GM23338 (cell line): ENCODE data around the gene CEACAM3. TPM values are rescaled to one million over a fixed set of nuclear protein-coding genes. Genes with fewer than 3 reads are reported as not detected.

Experiments
- ATAC-seq: fragments of 200-7000 bp; cut with Tn5 transposase; 3 replicates; pipeline ENCODE4 v1.9.1; 2020
- DNase-seq: peaks from one replicate; pipeline ENCODE4 v3.0.0-alpha.2; 2015; ENCODE audit warnings: low spot score
- H2AFZ ChIP-seq: fragments of 200-600 bp; sonication (generic); 2 replicates; pipeline ENCODE4 v1.8.0; 2016; ENCODE audit warnings: antibody characterized with exemption, mild to moderate bottlenecking, moderate library complexity
- H3F3A ChIP-seq: fragments of 200-600 bp; sonication (generic); replicated peaks from 2 replicates; pipeline ENCODE4 v1.8.0; 2017; ENCODE audit warnings: antibody characterized with exemption, mixed run types, low read depth
- H3K27ac ChIP-seq: fragments of 200-600 bp; sonication (generic); 2 replicates; pipeline ENCODE4 v1.6.1; 2016; ENCODE audit warnings: low read depth
- H3K27me3 ChIP-seq: fragments of 200-600 bp; sonication (generic); 2 replicates; pipeline ENCODE4 v1.8.0; 2016; ENCODE audit warnings: mild to moderate bottlenecking, mixed run types, moderate library complexity; ENCODE audit not compliant: insufficient read depth
- H3K36me3 ChIP-seq: fragments of 200-600 bp; sonication (generic); 2 replicates; pipeline ENCODE4 v1.8.0; 2016; ENCODE audit warnings: mild to moderate bottlenecking; ENCODE audit not compliant: insufficient read depth
- H3K4me1 ChIP-seq: fragments of 200-600 bp; sonication (generic); 2 replicates; pipeline ENCODE4 v1.8.0; 2016; ENCODE audit warnings: mild to moderate bottlenecking, moderate library complexity; ENCODE audit not compliant: insufficient read depth
- H3K4me2 ChIP-seq: fragments of 200-600 bp; sonication (generic); 2 replicates; pipeline ENCODE4 v1.7.1; 2017; ENCODE audit warnings: mixed run types
- H3K4me3 ChIP-seq: fragments of 200-600 bp; sonication (generic); 2 replicates; pipeline ENCODE4 v1.6.1; 2016; ENCODE audit warnings: mixed run types
- H3K79me2 ChIP-seq: fragments of 200-600 bp; sonication (generic); replicated peaks from 2 replicates; pipeline ENCODE4 v1.8.0; 2017; ENCODE audit warnings: mild to moderate bottlenecking; ENCODE audit not compliant: insufficient read depth
- H3K9me2 ChIP-seq: fragments of 200-600 bp; sonication (generic); 2 replicates; pipeline ENCODE4 v1.8.0; 2017; ENCODE audit not compliant: insufficient read depth
- H4K20me1 ChIP-seq: fragments of 200-600 bp; sonication (generic); replicated peaks from 2 replicates; pipeline ENCODE4 v1.8.0; 2017; ENCODE audit warnings: mild to moderate bottlenecking; ENCODE audit not compliant: insufficient read depth
- H3K27ac Mint-ChIP-seq: 2 replicates; pipeline ENCODE4 v1.8.0; 2020; ENCODE audit warnings: inconsistent platforms, mild to moderate bottlenecking, moderate library complexity, mixed read lengths
- H3K27me3 Mint-ChIP-seq: 3 replicates; pipeline ENCODE4 v1.8.0; 2022; ENCODE audit warnings: low read depth, mild to moderate bottlenecking, moderate library complexity, mixed read lengths, inconsistent platforms; ENCODE audit not compliant: insufficient read depth, poor library complexity
- H3K36me3 Mint-ChIP-seq: 3 replicates; pipeline ENCODE4 v1.8.0; 2021; ENCODE audit warnings: low read depth, mild to moderate bottlenecking, inconsistent platforms, moderate library complexity, mixed read lengths
- H3K4me1 Mint-ChIP-seq: 3 replicates; pipeline ENCODE4 v1.8.0; 2020; ENCODE audit warnings: mild to moderate bottlenecking, inconsistent platforms, mixed read lengths
- H3K4me3 Mint-ChIP-seq: 3 replicates; pipeline ENCODE4 v1.8.0; 2021; ENCODE audit warnings: moderate library complexity, mild to moderate bottlenecking, inconsistent platforms, mixed read lengths
- H3K9me3 Mint-ChIP-seq: 3 replicates; pipeline ENCODE4 v1.8.0; 2020; ENCODE audit warnings: moderate library complexity, mild to moderate bottlenecking, inconsistent platforms, mixed read lengths
- EZH2 ChIP-seq: fragments of 200-600 bp; sonication (generic); IDR thresholded peaks from one replicate; pipeline ENCODE4 v1.8.0; 2017; ENCODE audit warnings: antibody characterized with exemption, mild to moderate bottlenecking, low read depth; ENCODE audit not compliant: unreplicated experiment
- EZH2phosphoT487 ChIP-seq: fragments of 200-600 bp; sonication (generic); IDR thresholded peaks from one replicate; pipeline ENCODE4 v1.8.1; 2018; ENCODE audit warnings: antibody characterized with exemption; ENCODE audit not compliant: unreplicated experiment
- JUNB ChIP-seq: IDR thresholded peaks from one replicate; pipeline ENCODE4 v1.6.1; 2016; ENCODE audit warnings: antibody characterized with exemption; ENCODE audit not compliant: unreplicated experiment
- NANOG ChIP-seq: IDR thresholded peaks from 2 replicates; pipeline ENCODE4 v1.6.1; 2016; ENCODE audit warnings: antibody characterized with exemption, borderline replicate concordance
- STAT1 ChIP-seq: IDR thresholded peaks from one replicate; pipeline ENCODE4 v1.6.1; 2016; ENCODE audit warnings: antibody characterized with exemption; ENCODE audit not compliant: unreplicated experiment
- ZNF331 ChIP-seq: fragments of 250-450 bp; sonication (Bioruptor Pico); IDR thresholded peaks from 2 replicates; pipeline ENCODE4 v1.5.0; 2020; ENCODE audit warnings: low read depth, mild to moderate bottlenecking, moderate library complexity
- polyA plus RNA-seq: library from polyadenylated mRNA; unstranded; fragments of >200 nt; fragmentation: Nextera tagmentation; extraction: Ambion mirVana; gene quantifications from 2 replicates; pipeline ENCODE4 v1.2.1, GENCODE V29; 2016
- total RNA-seq: library from RNA; depleted of rRNA; stranded (reverse); fragments of >200 nt; shearing (Covaris generic); gene quantifications from 2 replicates; pipeline ENCODE4 v1.2.3, GENCODE V29; 2014
- TF ChIP-seq, protein P1 (sequence below), 2 experiments: fragments of 200-600 bp in 1 of 2; sonication (generic) in 1 of 2; conservative IDR thresholded peaks; 2 replicates each; pipeline versions ENCODE4 v1.5.1 to v1.6.1; 2016 to 2017; ENCODE audit warnings: antibody characterized with exemption in 2 of 2, low read depth in 2 of 2, mild to moderate bottlenecking in 2 of 2, moderate library complexity in 1 of 2
- TF ChIP-seq, protein P2 (sequence below): IDR thresholded peaks from one replicate; pipeline ENCODE4 v1.6.1; 2018; ENCODE audit warnings: antibody characterized with exemption; ENCODE audit not compliant: unreplicated experiment
- TF ChIP-seq, protein P3 (sequence below): IDR thresholded peaks from 2 replicates; pipeline ENCODE4 v1.6.1; 2016; ENCODE audit warnings: antibody characterized with exemption

CEACAM3 gene
- total and polyA plus RNA-seq, 2 experiments from 2014 or later: not detected

DNA sequence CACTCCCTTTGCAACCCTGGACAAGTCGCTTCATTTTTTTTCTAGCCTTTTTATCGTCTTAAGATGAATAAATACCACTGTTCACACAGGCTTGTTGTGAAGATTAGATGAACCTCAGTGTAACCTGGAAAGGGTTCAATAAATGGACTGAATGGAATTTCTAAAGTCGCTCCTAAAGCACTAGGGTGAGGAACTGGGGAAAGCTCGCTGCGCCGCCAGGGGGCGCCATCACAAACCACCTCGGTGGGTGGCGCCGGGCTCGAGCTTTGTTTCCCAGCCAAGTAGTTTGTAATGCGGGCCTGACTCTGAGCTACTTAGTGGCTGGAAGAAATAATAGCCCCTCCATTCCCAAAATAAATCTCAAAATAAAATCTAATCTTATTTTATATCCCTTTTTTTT is 43.2 kb upstream of the CEACAM3 start:
- Mint-ChIP-seq H3K9me3 (no peaks in the 10 kb centered on the region), H3K36me3 (no peaks in the 10 kb centered on the region), H3K27me3 (peaks cover 6% of the 10 kb centered on the region), H3K27ac (no peak overlapping the region), H3K4me3 (no peak overlapping the region), H3K4me1 (peaks cover 3% of the 10 kb centered on the region; the same call in 1 of the 3 replicates)
- Histone ChIP-seq H3K27ac (no peak overlapping the region), H4K20me1 (no peaks in the 10 kb centered on the region), H3F3A (no peaks in the 10 kb centered on the region), H3K27me3 (no peaks in the 10 kb centered on the region), H3K9me2 (no peaks in the 10 kb centered on the region), H3K4me1 (no peaks in the 10 kb centered on the region; the same call in 1 of the 2 replicates), H3K4me3 (no peak overlapping the region), H3K36me3 (no peaks in the 10 kb centered on the region), H3K4me2 (no peak overlapping the region), H3K79me2 (no peaks in the 10 kb centered on the region), H2AFZ (no peak overlapping the region)
- DNase-seq (peak; percentile 85), ATAC-seq (peak; percentile 91)
- TF ChIP-seq ZNF331: no peak
- TF ChIP-seq, protein P1, sequence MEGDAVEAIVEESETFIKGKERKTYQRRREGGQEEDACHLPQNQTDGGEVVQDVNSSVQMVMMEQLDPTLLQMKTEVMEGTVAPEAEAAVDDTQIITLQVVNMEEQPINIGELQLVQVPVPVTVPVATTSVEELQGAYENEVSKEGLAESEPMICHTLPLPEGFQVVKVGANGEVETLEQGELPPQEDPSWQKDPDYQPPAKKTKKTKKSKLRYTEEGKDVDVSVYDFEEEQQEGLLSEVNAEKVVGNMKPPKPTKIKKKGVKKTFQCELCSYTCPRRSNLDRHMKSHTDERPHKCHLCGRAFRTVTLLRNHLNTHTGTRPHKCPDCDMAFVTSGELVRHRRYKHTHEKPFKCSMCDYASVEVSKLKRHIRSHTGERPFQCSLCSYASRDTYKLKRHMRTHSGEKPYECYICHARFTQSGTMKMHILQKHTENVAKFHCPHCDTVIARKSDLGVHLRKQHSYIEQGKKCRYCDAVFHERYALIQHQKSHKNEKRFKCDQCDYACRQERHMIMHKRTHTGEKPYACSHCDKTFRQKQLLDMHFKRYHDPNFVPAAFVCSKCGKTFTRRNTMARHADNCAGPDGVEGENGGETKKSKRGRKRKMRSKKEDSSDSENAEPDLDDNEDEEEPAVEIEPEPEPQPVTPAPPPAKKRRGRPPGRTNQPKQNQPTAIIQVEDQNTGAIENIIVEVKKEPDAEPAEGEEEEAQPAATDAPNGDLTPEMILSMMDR (conservative IDR thresholded peaks at IDR 0.05; ENCODE audit: low read depth in 2 of 2): peak; percentile 84 to 93

DNA sequence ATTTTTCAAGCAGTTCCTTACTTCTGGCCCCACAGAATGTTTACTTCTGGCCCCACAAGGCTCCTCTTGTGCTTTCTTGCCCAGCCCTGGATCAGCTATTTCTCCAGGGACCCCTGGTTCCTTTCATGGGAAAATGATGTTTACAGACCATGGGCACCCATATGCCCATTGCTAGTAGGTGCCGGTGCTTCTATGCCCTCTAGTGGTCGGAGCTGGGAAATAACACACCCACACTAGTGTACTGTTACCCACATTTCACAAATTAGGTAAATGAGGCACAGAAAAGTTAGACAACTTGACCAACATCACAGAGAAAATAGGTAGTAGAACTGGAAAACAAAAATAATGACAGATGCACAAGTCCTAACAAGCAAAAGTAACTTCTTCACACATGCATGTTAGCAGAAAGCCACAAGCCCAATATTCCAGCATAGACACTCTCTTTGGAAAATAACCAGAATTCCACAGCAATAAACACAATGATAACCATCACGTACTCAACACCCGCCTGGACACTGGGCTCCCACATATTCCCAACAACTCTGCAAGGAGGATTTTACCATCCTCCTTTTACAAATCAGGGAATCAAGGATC is 42.4 kb upstream of the CEACAM3 start:
- H3K4me1 Mint-ChIP-seq: peaks cover 3% of the 10 kb centered on the region; the same call in 1 of the 3 replicates
- H3K36me3 Mint-ChIP-seq: no peaks in the 10 kb centered on the region
- TF ChIP-seq, protein P1 (conservative IDR thresholded peaks at IDR 0.05; ENCODE audit: low read depth in 2 of 2): peak; percentile 75 to 91
- no peak for TF ChIP-seq JUNB
- TF ChIP-seq, protein P2, sequence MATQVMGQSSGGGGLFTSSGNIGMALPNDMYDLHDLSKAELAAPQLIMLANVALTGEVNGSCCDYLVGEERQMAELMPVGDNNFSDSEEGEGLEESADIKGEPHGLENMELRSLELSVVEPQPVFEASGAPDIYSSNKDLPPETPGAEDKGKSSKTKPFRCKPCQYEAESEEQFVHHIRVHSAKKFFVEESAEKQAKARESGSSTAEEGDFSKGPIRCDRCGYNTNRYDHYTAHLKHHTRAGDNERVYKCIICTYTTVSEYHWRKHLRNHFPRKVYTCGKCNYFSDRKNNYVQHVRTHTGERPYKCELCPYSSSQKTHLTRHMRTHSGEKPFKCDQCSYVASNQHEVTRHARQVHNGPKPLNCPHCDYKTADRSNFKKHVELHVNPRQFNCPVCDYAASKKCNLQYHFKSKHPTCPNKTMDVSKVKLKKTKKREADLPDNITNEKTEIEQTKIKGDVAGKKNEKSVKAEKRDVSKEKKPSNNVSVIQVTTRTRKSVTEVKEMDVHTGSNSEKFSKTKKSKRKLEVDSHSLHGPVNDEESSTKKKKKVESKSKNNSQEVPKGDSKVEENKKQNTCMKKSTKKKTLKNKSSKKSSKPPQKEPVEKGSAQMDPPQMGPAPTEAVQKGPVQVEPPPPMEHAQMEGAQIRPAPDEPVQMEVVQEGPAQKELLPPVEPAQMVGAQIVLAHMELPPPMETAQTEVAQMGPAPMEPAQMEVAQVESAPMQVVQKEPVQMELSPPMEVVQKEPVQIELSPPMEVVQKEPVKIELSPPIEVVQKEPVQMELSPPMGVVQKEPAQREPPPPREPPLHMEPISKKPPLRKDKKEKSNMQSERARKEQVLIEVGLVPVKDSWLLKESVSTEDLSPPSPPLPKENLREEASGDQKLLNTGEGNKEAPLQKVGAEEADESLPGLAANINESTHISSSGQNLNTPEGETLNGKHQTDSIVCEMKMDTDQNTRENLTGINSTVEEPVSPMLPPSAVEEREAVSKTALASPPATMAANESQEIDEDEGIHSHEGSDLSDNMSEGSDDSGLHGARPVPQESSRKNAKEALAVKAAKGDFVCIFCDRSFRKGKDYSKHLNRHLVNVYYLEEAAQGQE: no peak
- TF ChIP-seq EZH2phosphoT487: no peak
- no peak for TF ChIP-seq STAT1
- TF ChIP-seq NANOG: no peak
- TF ChIP-seq EZH2: no peak
- TF ChIP-seq, protein P3, sequence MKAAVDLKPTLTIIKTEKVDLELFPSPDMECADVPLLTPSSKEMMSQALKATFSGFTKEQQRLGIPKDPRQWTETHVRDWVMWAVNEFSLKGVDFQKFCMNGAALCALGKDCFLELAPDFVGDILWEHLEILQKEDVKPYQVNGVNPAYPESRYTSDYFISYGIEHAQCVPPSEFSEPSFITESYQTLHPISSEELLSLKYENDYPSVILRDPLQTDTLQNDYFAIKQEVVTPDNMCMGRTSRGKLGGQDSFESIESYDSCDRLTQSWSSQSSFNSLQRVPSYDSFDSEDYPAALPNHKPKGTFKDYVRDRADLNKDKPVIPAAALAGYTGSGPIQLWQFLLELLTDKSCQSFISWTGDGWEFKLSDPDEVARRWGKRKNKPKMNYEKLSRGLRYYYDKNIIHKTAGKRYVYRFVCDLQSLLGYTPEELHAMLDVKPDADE: no peak
- no peaks in the 10 kb centered on the region for H3K9me2 ChIP-seq
- H3K4me2 ChIP-seq: no peak overlapping the region
- H4K20me1 ChIP-seq: no peaks in the 10 kb centered on the region
- peaks cover 6% of the 10 kb centered on the region for H3K27me3 Mint-ChIP-seq
- H3K4me3 ChIP-seq: no peak overlapping the region
- no peaks in the 10 kb centered on the region for H3K79me2 ChIP-seq
- H3K9me3 Mint-ChIP-seq: no peaks in the 10 kb centered on the region
- no peak overlapping the region for H3K27ac ChIP-seq
- no peak overlapping the region for H3K27ac Mint-ChIP-seq
- no peaks in the 10 kb centered on the region for H3K27me3 ChIP-seq
- DNase-seq: peak; percentile 71
- H3F3A ChIP-seq: no peaks in the 10 kb centered on the region
- no peak overlapping the region for H3K4me3 Mint-ChIP-seq
- no peaks in the 10 kb centered on the region; the same call in 1 of the 2 replicates for H3K4me1 ChIP-seq
- ATAC-seq: peak; percentile 89
- H2AFZ ChIP-seq: no peak overlapping the region
- H3K36me3 ChIP-seq: no peaks in the 10 kb centered on the region
